Fibroblast of peridontal ligament (primary cell): ENCODE measurements around the gene TCF12.

ENCODE experiments used
- DNase-seq: peaks from one replicate; pipeline ENCODE4 v3.0.0-alpha.2; 2010; ENCODE audit errors: extremely low read depth

Gene TCF12

DNA sequence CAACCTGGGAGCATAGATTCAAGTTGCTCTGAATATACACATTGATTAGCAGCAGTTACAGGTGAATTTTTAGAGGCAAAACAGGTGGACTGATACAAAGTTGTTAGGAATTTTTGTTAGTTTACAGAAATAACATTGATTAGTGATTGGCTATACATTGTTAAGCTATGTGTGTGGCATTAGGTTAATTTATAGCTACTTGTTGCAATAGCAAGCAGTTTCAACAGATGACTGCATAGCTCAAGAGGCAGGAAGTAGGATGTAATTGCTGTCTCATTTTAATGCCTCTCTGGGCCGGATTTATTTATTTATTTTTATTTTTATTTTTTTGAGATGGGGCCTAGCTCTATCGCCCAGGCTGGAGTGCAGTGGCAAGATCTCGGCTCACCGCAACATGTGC is 99.7 kb downstream of the TCF12 start:
- no peak for DNase-seq

DNA sequence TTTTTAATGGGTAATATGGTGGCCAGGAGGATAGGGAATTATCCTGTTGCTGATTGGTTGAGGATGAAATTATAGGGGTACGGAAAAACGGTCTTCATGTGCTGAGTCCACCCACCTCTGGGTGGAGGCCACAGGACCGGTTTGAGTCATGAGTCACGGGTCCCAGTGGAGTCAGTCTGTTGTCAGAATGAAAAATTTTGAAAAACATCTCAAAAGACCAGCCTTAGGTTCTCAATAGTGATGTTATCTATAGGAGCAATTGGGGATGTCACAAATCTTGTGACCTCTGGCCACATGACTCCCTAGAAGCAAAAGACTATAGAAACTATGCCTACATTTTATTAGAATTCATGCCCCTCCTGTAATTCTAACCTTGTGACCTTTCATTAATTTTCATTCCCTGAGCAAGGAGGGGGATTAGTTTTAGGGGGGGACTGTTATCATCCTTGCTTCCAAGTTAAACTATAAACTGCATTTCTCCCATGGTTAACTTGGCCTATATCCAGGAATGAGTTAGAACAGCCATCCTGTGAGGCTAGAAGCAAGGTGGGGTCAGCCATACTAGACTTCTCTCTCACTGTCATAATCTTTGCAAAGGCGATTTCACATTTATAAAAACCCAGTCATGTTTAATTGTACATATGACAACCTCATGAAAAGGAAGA is 101.2 kb downstream of the TCF12 start:
- DNase-seq, result peak; percentile 16

DNA sequence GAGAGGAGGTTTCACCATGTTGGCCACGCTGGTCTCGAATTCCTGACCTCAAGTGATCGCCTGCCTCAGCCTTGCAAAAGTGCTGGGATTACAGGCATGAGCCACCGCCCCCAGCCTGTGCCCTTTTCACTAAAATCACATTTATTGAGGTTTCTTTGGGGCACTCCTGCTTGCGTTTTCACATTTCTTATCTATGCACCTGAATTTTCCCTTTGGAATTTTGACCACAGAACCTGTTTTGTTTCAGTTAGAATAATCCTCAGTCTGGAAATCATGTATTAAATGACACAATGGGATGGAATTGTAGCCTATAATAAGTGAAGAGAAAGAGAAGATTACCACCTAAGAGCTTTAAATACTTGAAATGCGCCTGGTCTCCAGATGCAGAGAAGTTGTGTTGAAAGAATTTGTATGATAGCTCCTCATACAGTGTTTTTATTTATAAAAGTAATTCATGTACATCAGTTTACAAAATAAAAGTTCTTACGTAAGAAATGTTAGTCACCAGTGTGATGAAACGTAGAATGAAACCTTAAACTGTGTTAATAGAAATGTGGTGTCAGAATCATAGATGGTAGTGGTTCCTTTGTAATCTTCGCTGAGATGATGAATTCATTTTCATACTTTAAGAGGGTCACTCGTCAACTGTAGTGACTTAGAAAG is 107.0 kb downstream of the TCF12 start:
- DNase-seq, result peak; percentile 77

DNA sequence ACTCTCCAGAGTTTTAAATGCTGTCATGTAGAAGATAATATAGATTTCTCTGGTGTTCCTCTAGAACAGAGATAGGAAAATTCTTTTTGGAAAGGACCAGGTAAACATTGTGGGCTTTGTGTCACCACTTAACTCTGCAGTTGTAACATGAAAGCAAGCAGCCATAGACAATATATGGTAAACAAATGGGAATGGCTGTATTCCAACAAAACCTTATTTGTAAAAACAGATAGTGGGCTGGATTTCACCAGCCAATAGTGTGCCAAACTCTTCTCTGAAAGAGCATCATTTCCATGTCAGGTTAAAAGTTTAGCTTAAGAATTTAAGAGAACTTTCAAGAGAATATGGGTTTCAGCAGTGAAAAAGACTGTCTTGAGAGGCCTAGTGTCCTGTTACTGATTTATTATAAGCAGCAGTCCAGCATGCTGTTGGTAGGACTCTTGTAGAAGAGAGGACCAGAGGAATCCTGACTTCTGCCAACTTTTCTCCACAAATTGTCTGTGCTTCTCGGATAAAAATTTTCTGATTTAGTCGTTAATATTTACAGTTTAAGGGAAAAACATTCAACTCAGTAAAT is 107.7 kb downstream of the TCF12 start:
- peak; percentile 23 for DNase-seq

DNA sequence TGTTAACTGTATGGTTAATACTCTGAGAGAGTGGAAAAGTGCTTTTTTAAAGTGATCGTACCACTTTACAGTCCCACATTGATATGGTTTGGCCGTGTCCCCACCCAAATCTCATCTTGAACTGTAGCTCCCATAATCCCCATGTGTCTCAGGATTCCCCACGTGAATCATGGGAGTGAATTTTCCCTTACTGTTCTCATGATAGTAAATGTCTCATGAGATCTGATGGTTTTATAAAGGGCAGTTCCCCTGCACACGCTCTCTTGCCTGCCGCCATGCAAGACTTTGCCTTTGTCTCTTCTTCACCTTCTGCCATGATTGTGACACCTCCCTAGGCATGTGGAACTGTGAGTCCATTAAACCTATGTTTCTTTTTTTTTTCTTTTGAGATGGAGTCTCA is 109.2 kb downstream of the TCF12 start:
- no peak for DNase-seq

DNA sequence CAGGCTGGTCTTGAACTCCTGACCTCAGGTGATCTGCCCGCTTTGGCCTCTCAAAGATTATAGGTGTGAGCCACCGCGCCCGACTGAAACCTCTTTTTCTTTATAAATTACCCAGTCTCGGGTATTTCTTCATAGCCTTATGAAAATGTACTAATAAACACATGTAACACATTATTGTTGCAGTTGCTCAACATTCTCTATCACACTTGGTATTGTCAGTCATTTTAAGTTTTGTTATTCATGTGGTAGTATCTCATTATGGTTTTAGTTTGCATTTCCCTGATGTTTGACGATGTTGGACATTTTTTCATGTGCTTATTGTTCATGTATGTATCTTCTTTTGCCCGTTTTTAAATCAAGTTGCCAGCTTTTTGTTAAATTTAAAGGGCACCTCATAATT is 109.7 kb downstream of the TCF12 start:
- DNase-seq, result no peak

DNA sequence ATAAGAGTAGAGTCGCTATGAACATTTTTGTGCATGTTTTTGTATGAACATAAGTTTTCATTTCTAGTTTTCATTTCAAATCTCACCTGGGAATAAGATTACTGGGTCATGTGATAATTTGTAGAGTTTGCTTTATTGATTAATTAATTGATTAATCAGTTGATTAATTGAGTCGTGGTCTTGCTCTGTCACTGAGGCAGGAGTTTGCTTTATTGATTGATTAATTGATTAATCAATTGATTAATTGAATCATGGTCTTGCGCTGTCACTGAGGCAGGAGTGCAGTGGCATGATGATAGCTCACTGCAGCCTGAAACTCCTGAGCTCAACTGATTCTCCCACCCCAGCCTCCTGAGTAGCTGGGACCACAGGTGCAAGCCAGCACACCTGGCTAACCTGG is 111.6 kb downstream of the TCF12 start:
- no peak for DNase-seq

DNA sequence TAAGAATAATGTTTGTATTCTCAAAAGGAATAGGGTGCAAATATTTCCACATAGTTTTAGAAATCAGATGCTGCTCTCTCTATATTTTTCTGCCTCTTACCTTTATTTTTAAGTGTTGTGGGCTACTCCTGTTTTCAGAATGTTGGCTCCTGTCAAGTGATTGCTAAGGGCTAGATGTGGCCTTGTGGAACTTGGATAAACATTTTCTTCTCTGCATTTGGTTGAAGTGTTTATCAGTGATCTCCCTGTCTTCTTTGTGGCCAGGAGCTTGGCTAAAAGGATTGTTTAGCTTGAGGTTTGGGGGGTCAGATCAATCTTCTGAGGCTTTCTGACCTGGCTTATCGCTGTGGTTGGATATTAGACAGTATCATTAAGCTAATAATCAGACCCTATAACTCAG is 112.6 kb downstream of the TCF12 start:
- no peak for DNase-seq

DNA sequence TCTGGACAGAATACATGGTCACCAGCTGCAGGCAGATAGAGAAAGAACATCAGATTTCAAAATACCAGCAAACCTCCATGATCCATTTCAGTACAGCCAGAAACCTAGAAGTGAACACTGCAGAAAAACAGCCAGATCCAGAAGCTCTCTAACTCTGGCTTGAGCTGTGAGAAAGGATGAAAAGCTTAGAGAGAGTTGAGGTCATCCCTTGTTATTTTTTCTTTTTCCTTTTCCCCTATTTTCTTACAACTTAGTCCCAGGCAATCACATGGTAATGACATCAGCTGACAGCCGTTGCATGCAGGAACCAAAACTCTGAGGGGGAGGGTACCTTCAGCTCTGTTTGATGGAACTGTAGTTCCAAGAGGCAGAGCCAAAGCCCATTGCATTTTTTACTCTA is 113.2 kb downstream of the TCF12 start:
- DNase-seq, result peak; percentile 70

DNA sequence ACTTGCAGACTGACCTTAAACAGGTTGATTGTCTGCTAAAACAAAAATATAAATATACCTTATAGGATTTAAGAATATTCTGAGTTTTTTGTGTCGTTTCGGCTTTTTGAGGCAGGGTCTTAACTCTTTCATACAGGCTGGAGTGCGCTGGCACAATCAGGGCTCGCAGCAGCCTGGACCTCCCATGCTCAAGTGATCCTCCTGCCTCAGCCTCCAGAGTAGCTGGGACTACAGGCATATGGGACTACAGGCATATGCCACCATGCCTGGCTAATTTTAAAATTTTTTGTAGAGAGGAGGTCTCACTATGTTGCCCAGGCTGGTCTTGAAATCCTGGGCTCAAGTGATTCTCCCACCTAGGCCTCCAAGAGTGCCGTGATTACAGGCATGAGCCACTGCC is 113.9 kb downstream of the TCF12 start:
- DNase-seq, result no peak

DNA sequence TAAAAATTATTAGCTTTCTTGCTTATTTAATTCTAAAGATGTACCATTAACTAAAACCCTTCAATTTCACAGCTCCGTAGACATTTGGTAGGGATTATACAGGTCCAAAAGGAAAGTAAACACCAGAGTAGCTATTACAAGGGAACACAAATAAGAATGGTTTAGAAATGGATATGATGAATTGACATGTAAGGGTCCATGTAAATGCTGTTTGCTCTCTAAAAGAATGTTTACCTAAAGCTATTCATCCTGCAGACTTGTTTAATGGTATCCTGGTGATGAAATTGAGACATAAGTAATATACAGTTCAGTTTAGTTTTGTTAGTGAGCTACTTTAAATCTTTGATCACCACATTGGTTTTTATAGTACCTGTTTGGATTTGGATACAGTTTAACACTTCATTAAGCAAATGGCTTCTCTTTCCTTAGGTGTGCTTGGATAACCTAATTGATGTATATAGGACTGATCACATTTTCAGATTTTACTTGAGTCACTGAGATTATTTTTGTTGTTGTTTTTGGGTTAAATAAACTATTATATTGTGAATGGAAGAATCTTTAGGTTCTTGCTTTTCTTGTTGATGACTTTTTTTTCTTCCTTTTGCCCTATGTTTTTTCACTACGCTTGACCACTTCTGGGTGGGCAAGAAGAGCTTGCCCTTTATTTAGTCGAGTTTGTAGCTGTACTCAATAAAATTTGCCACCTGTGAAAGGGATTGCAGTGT is 115.4 kb downstream of the TCF12 start:
- DNase-seq, result no peak

DNA sequence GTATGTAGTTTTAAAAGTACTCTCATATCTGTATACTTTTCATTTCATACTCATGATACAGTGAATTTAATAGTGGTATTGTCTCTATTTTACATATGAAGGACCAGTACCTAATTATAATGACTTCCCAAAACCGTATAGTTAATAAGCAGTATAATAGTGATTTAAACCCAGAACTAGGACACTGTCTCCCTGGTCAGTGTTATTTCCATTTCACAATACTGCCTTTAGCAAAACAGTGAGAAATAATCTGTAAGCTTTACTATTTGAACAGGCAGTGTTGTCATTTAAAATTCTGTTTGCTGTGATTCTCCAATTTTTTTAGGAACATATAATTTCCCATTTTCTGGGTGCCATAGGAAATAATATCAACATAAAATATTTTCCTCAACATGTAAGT is 116.2 kb downstream of the TCF12 start:
- DNase-seq, result no peak

DNA sequence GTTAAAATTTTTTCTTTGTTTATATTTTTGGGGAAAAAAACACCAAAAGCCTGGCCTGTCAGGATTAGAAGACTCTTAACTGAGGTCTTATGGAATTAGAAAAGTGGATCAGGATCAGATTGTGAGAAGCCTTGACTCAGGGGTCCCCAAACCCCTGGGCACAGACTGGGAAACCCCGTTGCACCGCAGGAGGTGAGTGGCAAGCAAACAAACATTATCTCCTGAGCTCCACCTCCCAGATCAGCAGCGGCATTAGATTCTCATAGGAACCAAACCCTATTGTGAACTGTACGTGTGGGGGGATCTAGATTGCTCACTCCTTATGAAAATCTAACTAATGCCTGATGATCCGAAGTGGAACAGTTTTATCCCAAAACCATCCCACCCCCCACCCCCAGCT is 117.2 kb downstream of the TCF12 start:
- DNase-seq, result no peak

DNA sequence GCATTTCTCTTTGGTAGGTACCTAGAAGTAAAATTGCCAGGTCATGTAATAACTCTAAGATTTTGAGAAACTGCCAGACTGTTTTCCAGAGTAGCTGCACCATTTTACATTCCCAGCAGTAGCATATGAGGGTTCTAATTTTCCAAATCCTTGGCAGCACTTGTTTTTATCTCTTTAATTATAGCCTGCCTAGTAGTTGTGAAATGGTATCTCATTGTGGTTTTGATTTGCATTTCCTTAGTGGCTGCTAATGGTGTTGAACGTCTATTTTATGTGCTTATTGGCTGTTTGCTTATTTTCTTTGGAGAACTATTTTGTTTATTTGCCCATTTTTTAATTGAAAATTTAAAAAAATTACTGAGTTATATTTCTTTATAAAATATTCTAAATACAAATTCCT is 117.9 kb downstream of the TCF12 start:
- no peak for DNase-seq

DNA sequence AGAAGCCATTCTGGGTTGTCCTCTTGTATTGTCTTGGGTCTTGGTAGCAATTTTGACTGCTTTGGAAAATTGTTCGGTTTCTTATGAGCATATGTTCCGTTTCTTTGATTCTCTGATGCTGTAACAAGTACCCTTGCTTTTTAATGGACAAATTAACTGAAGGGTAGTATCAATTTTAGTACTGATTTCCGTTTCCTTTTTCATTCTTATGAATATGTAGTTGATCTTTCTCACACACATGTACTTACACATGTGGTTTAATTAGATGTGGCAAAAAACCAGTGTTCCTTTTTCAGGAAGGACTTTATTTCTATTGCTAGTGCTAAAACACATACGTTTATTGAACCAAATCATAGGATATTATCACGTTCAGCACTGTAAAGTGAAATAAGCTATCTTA is 119.1 kb downstream of the TCF12 start:
- DNase-seq, result no peak

DNA sequence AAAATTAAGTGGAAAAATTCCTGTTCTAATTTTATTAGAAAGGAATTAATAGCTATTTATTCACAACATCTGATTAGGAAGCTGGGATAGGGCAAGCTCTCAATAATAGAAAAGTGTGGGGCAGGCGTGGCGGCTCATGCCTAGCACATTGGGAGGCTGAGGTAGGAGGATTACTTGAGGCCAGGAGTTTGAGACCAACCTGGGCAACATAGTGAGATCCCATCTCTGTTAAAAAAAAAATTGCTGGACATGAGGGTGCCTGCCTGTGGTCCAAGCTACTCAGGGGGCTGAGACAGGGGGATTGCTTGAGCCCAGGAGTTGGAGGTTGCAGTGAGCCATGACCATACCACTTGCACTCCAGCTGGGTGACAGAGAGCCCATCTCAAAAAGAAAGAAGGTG is 119.6 kb downstream of the TCF12 start:
- no peak for DNase-seq

DNA sequence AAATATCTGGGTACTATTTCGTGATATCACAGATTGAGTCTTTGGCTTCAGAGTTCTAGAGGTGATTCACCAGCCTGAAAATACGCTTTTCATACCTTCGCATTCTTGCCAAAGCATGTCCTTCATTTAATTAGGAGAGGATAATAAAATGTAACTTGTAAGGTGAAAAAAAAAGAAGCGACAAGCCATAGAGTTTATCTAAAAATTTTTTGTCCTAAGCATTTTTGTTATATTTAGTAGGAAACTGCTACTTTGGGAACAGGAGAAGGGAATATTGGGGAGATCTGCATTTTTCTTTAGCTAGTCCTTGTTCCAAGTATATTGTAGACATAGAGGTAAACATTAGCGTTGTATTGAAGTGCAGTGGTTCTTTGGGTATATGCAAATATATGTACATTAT is 120.1 kb downstream of the TCF12 start:
- no peak for DNase-seq

DNA sequence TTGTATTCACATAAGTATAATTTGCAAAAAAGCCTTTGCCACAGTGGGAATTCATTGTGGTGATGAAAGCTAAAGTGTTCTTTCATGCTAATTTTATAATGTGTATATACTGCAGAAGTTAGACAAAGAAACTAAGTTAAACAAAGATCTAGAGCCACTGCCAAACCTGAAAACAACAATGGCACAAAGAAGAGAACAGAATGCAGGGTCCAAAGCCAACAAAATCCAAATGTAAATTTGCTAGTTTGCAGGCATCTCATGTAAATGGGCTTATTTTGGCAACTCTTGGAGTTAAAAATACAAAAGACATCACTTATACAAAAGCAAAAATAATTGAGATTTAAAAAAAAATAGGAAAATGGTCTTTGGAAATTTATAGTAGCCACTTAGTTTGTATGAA is 123.0 kb downstream of the TCF12 start:
- DNase-seq, result no peak

DNA sequence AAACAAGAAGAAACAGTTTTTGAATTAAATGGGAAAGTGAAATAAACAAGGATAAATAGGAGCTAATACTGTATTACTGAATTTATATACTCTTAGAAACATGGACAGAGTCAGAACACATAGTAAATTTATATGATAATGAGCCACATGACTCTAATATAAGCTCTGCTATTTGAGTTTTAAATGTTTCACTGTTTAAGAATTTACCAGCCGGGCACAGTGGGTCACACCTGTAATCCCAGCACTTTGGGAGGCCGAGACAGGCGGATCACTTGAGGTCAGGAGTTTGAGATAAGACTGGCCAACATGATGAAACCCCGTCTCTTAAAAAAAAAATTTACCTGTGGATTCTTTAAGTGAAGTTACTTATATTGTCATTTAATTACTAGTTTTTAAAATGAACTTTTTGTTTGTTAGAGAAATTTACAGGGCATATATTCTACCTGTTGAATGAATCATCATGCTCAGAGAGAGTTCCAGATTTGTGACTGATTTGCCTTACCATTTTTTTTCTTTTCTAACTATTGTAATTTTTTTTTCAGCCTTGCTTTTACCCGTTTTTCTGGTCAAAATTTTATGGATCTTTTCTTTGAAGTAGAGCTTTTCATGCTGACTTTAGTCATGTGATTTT is 125.7 kb downstream of the TCF12 start:
- DNase-seq, result no peak

DNA sequence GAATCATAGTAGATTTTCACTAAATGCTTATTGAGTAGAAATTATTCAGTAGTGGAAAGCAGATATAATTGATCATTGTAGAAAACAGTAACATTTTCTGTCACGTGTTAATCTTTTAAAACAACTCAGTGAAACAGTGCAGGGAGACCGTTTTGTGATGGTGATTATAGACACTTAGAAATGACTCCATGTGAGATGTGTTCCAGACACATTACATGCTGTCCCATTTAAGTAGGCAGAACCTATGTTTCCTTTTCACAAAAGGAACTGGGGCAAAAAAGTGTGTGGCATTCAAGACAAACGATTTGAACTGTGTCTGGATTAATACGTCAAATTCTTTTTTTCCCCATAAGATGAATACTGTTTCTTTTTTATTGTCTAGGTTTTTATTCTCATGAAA is 126.5 kb downstream of the TCF12 start:
- DNase-seq, result no peak

DNA sequence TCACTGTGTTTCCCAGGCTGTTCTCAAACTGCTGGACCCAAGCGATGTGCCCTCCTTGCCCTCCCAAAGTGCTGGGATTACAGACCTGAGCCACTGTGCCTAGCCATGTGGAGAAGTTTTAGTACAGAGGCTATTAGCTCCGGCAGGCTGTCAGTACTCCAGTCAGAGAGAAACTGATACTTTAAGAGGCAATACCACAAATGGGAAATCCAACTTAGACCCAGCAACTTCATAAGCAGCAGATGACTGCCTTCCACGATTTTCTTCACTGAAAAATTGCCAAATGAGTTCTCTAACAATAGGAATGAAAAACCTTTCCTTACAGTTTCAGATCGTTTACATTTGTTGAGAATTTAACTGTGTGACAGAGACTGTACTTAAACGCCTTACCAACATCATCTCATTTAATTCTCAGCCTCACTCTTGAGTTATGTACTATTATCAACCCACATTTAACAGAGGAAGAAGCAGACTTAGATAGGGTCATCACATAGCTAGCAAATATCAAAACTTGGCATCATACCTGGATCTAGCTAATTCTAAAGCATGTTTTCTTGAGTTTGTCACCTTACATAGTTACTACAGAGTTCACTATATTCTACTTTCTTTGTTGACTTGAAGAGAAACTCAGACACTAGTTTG is 127.4 kb downstream of the TCF12 start:
- DNase-seq, result no peak
